WTC11 (cell line): ENCODE measurements around the gene CLN3. TPM values are rescaled to one million over a fixed set of nuclear protein-coding genes. Genes with fewer than 3 reads are reported as not detected.
"Not testable (repeated sequence)": the region's sequence is repeated elsewhere in the genome, so short reads cannot be mapped to it uniquely, and the experiment has no call there.

Experiments used
- ATAC-seq: fragments of 200-7000 bp; cut with Tn5 transposase; 2 replicates; pipeline ENCODE4 v1.10.0; 2021; ENCODE audit warnings: mild to moderate bottlenecking, moderate library complexity
- CTCF ChIA-PET: fragments of 300-600 bp; sonication (Branson Sonifier 250); formaldehyde crosslinking; loops from one replicate; lab custom pipeline; 2021; ENCODE audit warnings: antibody characterized with exemption; lab: Charles Lee
- POLR2A ChIA-PET: fragments of 350-600 bp; sonication (Branson Sonifier 250); formaldehyde crosslinking; loops from one replicate; lab custom pipeline; 2021; ENCODE audit warnings: antibody characterized with exemption; lab: Charles Lee
- DNase-seq: peaks from one replicate; pipeline ENCODE4 v3.0.0; 2021; ENCODE audit warnings: low spot score
- H3K27ac Mint-ChIP-seq: 2 replicates; pipeline ENCODE4 v1.8.0; 2021; ENCODE audit warnings: mixed read lengths
- H3K27me3 Mint-ChIP-seq: 2 replicates; pipeline ENCODE4 v1.8.0; 2021; ENCODE audit warnings: low read depth, mild to moderate bottlenecking, moderate library complexity, mixed read lengths
- H3K36me3 Mint-ChIP-seq: 2 replicates; pipeline ENCODE4 v1.8.0; 2021; ENCODE audit warnings: mixed read lengths
- H3K4me1 Mint-ChIP-seq: 2 replicates; pipeline ENCODE4 v1.8.0; 2022; ENCODE audit warnings: mixed read lengths
- H3K4me3 Mint-ChIP-seq: 2 replicates; pipeline ENCODE4 v1.8.0; 2021; ENCODE audit warnings: mild to moderate bottlenecking, moderate library complexity, mixed read lengths
- H3K9me3 Mint-ChIP-seq: 2 replicates; pipeline ENCODE4 v1.8.0; 2021; ENCODE audit warnings: mixed read lengths
- ZNF281 ChIP-seq: sonication (generic); formaldehyde crosslinking; IDR thresholded peaks from 2 replicates; pipeline ENCODE4 v1.8.0; 2023; ENCODE audit warnings: mild to moderate bottlenecking, missing genetic modification reagents
- total RNA-seq: library from RNA; stranded (reverse); gene quantifications from 3 replicates; pipeline ENCODE4 v1.2.3, GENCODE V29; 2021

Gene CLN3
- total RNA-seq, 1 experiment from 2014 or later = 23.9 TPM

DNA sequence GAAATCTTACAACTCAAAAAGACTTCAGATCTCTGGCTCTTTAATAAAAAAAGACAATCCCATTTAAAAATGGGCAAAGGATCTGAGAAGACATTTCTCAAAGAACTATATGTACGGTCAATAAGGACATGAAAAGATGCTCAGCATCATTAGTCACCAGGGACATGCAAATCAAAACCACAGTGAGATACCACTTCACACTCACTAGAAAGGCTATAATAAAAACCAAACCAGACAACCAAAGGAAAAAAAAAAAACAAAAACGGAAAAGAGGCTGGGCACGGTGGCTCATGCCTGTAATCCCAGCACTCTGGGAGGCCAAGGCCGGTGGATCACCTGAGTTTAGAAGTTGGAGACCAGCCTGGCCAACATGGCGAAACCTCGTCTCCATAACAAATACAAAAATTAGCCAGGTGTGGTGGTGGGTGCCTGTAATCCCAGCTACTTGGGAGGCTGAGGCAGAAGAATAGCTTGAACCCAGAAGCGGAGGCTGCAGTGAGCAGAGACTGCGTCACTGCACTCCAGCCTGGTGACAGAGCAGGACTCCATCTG, 18.1 kb downstream of the CLN3 start (continued):
- no peak for TF ChIP-seq ZNF281 (CRISPR knock-in tag)
- TF ChIP-seq, all 79 proteins: peak for 0

- H3K4me1 Mint-ChIP-seq = not testable (repeated sequence)
These were observed 44.8 kb downstream of the CLN3 start for GRCh38 chr16:28447081-28447480.

GRCh38 chr16:28446388-28446787, 45.5 kb downstream of the CLN3 start:
- H3K36me3 Mint-ChIP-seq = not testable (repeated sequence)

More at GRCh38 chr16:28447081-28447480, 44.8 kb downstream of the CLN3 start:
- H3K27me3 Mint-ChIP-seq, H3K9me3 Mint-ChIP-seq, POLR2A ChIA-PET, CTCF ChIA-PET, H3K36me3 Mint-ChIP-seq, H3K4me3 Mint-ChIP-seq, H3K27ac Mint-ChIP-seq, DNase-seq, ATAC-seq: not testable (repeated sequence)

GRCh38 chr16:28443943-28444342, 47.9 kb downstream of the CLN3 start:
- DNase-seq, H3K27ac Mint-ChIP-seq, H3K4me1 Mint-ChIP-seq, ATAC-seq, CTCF ChIA-PET, H3K9me3 Mint-ChIP-seq, POLR2A ChIA-PET, H3K27me3 Mint-ChIP-seq, H3K4me3 Mint-ChIP-seq, H3K36me3 Mint-ChIP-seq: not testable (repeated sequence)

More at GRCh38 chr16:28446388-28446787, 45.5 kb downstream of the CLN3 start:
- H3K4me1 Mint-ChIP-seq, DNase-seq, H3K27me3 Mint-ChIP-seq, POLR2A ChIA-PET, H3K27ac Mint-ChIP-seq, H3K4me3 Mint-ChIP-seq, CTCF ChIA-PET, H3K9me3 Mint-ChIP-seq: not testable (repeated sequence)
- peak; percentile 91 for ATAC-seq

DNA sequence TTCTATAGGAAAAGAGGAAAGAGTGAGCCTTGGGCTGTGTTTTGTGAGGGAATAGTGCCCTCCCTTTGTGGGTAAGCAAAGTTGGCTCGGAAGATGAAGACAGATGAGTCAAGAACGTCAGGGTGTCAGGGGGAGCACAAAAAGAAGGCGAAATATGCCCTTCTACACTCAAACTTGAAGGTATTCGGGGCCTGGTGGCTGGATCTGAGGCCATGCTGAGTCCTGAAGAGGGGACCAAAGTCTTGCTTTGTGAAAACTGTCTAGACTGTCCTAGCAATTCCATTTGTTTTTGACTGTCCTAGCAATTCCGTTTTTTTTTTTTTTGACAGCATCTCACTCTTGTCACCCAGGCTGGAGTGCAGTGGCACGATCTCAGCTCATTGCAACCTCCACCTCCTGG, 53.0 kb downstream of the CLN3 start:
- H3K4me1 Mint-ChIP-seq, DNase-seq, POLR2A ChIA-PET, H3K36me3 Mint-ChIP-seq, H3K9me3 Mint-ChIP-seq, ATAC-seq, H3K27me3 Mint-ChIP-seq, CTCF ChIA-PET, H3K27ac Mint-ChIP-seq, H3K4me3 Mint-ChIP-seq: not testable (repeated sequence)

DNA sequence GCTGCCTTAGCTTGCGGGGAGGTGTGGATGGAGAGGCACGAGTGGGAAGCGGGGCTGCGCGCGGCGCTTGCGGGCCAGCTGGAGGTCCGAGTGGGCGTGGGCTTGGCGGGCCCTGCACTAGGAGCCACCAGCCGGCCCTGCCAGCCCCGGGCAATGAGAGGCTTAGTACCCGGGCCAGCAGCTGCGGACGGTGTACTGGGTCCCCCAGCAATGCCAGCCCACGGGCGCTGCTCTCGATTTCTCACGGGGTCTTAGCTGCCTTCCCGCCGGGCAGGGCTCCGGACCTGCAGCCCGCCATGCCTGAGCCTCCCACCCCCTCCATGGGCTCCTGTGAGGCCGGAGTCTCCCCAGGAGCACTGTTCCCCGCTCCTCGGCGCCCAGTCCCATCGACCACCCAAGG, 56.5 kb downstream of the CLN3 start:
- H3K9me3 Mint-ChIP-seq, CTCF ChIA-PET, H3K36me3 Mint-ChIP-seq, H3K4me1 Mint-ChIP-seq, POLR2A ChIA-PET, H3K4me3 Mint-ChIP-seq, H3K27ac Mint-ChIP-seq, DNase-seq, H3K27me3 Mint-ChIP-seq, ATAC-seq: not testable (repeated sequence)

Other genes with a start within 250 kb of the CLN3 start
- 79.4 to 85.7 TPM (median 82.6 TPM) in 3 replicates for gene SBK1, start 199.5 kb downstream of the CLN3 start, total RNA-seq
- 0.83 to 2.6 TPM (median 2.5 TPM) in 3 replicates for gene NPIPB6, start 128.6 kb downstream of the CLN3 start, total RNA-seq
- 92.5 to 144 TPM (median 103 TPM) in 3 replicates for gene EIF3CL, start 88.2 kb downstream of the CLN3 start, total RNA-seq
- 0.33 to 0.92 TPM (median 0.66 TPM) in 3 replicates for gene NPIPB7, start 19.7 kb downstream of the CLN3 start, total RNA-seq
- gene APOBR, start 2.6 kb upstream of the CLN3 start, total RNA-seq = 0.09 to 0.11 TPM in 2 of 3 replicates, not detected in the other
- gene IL27, start 14.8 kb upstream of the CLN3 start, total RNA-seq = not detected in 3 replicates
- gene NUPR1, start 46.9 kb upstream of the CLN3 start, total RNA-seq = 0.33 to 1.1 TPM (median 0.66 TPM) in 3 replicates
- gene SGF29, start 61.8 kb upstream of the CLN3 start, total RNA-seq = 15.0 to 23.3 TPM (median 17.1 TPM) in 3 replicates
- gene SULT1A2, start 105.0 kb upstream of the CLN3 start, total RNA-seq = 0.35 to 0.87 TPM (median 0.55 TPM) in 3 replicates
- gene SULT1A1, start 118.0 kb upstream of the CLN3 start, total RNA-seq = 3.2 to 5.6 TPM (median 5.4 TPM) in 3 replicates
- 1.1 to 2.1 TPM (median 1.3 TPM) in 3 replicates for gene NPIPB8, start 146.0 kb upstream of the CLN3 start, total RNA-seq
- gene EIF3C, start 219.4 kb upstream of the CLN3 start, total RNA-seq = 728 to 868 TPM (median 730 TPM) in 3 replicates